NCI-H1417 (cell line): Measurements from ENCODE around the gene ZNF641.
"Not testable (repeated sequence)": the region's sequence is repeated elsewhere in the genome, so short reads cannot be mapped to it uniquely, and the experiment has no call there.

Source experiments
- DNase-seq, 3 experiments: peaks; one replicate each; lab custom pipeline; 2025; lab: John Stamatoyannopoulos, UW

Gene ZNF641

GRCh38 chr12:48334808-48335207, 15.9 kb downstream of the ZNF641 start:
- no peak for DNase-seq

- not testable (repeated sequence) for DNase-seq
Observed at GRCh38 chr12:48333680-48334079, 17.0 kb downstream of the ZNF641 start.

GRCh38 chr12:48331399-48331798, 19.3 kb downstream of the ZNF641 start:
- no peak for DNase-seq

GRCh38 chr12:48329199-48329939, 21.4 kb downstream of the ZNF641 start:
- DNase-seq = no peak

- DNase-seq = no peak
Observed at GRCh38 chr12:48316491-48316890, 34.2 kb downstream of the ZNF641 start.

- no peak for DNase-seq
Observed at GRCh38 chr12:48311313-48311712, 39.4 kb downstream of the ZNF641 start.

- no peak for DNase-seq
Observed at GRCh38 chr12:48307269-48307668, 43.5 kb downstream of the ZNF641 start.

- DNase-seq = no peak
Observed at GRCh38 chr12:48305190-48305589, 45.5 kb downstream of the ZNF641 start.

GRCh38 chr12:48302161-48302911, 48.4 kb downstream of the ZNF641 start:
- DNase-seq = no peak

- DNase-seq = no peak
Observed at GRCh38 chr12:48300774-48301173, 49.9 kb downstream of the ZNF641 start.

- peak in 1 of 3 experiments; percentile 22 for DNase-seq
Observed at GRCh38 chr12:48296586-48297282, 54.0 kb downstream of the ZNF641 start.

GRCh38 chr12:48292040-48292439, 58.7 kb downstream of the ZNF641 start:
- DNase-seq = no peak

GRCh38 chr12:48291511-48291910, 59.2 kb downstream of the ZNF641 start:
- no peak for DNase-seq

GRCh38 chr12:48288387-48289268, 62.1 kb downstream of the ZNF641 start:
- peak in 1 of 3 experiments; percentile 47 for DNase-seq
